HFFc6 (cell line): Measurements from ENCODE around the gene RAPGEF5. TPM values are rescaled to one million over a fixed set of nuclear protein-coding genes. Genes with fewer than 3 reads are reported as not detected.

Source experiments
- DNase-seq: peaks from one replicate; pipeline ENCODE4 v3.0.0-alpha.2; 2018
- H3K27ac Mint-ChIP-seq: 2 replicates; pipeline ENCODE4 v1.8.0; 2020; ENCODE audit warnings: mild to moderate bottlenecking, mixed read lengths
- H3K27me3 Mint-ChIP-seq: 2 replicates; pipeline ENCODE4 v1.8.0; 2021; ENCODE audit warnings: mild to moderate bottlenecking, moderate library complexity, mixed read lengths; ENCODE audit not compliant: insufficient read depth
- H3K36me3 Mint-ChIP-seq: 2 replicates; pipeline ENCODE4 v1.8.0; 2021; ENCODE audit warnings: low read depth, mixed read lengths
- H3K4me1 Mint-ChIP-seq: 2 replicates; pipeline ENCODE4 v1.8.0; 2020; ENCODE audit warnings: low read depth, mixed read lengths
- H3K4me3 Mint-ChIP-seq: 2 replicates; pipeline ENCODE4 v1.8.0; 2020; ENCODE audit warnings: mild to moderate bottlenecking, moderate library complexity, mixed read lengths
- H3K9me3 Mint-ChIP-seq: 2 replicates; pipeline ENCODE4 v1.8.0; 2020; ENCODE audit warnings: mild to moderate bottlenecking, mixed read lengths
- CTCF ChIP-seq: fragments of 200-600 bp; sonication (generic); IDR thresholded peaks from 2 replicates; pipeline ENCODE4 v1.5.0; 2021; ENCODE audit warnings: antibody characterized with exemption, mild to moderate bottlenecking
- total RNA-seq, 6 experiments: library from RNA; stranded (reverse); fragmentation: NEBNext Ultra II Directional; extraction: Animal tissue kit (Norgen Biotek cat#: 25700); gene quantifications; 2 replicates in 1 of 6; 3 replicates in 5 of 6; pipeline ENCODE4 v1.2.3, GENCODE V29; 2021

RAPGEF5 gene
- total RNA-seq, 6 experiments from 2014 or later: 0.33 to 2.4 (median 1.3) TPM

DNA sequence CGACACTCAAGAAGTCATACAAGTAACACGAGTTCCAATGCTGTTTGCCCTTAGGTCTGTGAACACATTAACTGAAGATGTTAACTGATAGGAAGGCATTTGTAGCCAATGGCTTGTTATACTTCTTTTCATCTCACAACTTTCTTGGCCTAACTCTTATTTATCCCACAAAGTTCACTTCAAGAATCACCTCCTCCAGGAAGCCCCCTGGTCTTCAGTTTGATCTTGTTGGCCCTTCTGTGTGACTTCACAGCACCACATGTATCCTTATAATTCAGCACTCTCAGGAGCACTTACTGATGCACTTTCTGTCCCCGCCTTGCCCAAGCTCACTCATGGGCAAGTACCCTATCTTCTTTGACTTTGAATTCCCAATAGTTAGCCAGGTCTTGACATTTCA, 159.6 kb downstream of the RAPGEF5 start:
- Mint-ChIP-seq H3K36me3 (no peaks in the 10 kb centered on the region), H3K4me3 (no peak overlapping the region), H3K27ac (no peak overlapping the region), H3K27me3 (peaks cover 10% of the 10 kb centered on the region), H3K4me1 (peaks cover 14% of the 10 kb centered on the region), H3K9me3 (no peaks in the 10 kb centered on the region)
- TF ChIP-seq CTCF: no peak
- no peak for DNase-seq

DNA sequence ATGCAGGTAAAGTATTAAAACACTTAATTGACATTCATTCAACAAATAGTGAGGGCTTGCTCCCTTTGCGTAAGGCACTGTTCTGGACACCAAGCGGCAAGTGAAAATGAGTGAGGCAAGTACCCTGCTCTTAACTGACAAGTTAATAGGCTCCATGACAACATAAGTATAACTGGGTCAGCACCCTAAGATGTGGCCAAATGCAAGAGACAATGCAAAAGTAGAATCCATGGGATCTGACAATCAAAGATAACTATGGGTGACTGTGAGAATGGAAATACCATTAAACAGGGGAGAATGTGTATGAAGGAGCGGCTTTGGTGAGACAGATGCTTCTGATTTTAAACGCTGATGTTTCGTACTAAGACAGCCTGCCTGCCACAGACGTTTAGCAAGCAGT, 160.5 kb downstream of the RAPGEF5 start:
- H3K27ac Mint-ChIP-seq: no peak overlapping the region
- TF ChIP-seq CTCF: no peak
- H3K27me3 Mint-ChIP-seq: peaks cover 10% of the 10 kb centered on the region
- H3K36me3 Mint-ChIP-seq: no peaks in the 10 kb centered on the region
- DNase-seq: no peak
- H3K4me1 Mint-ChIP-seq: peaks cover 14% of the 10 kb centered on the region
- H3K9me3 Mint-ChIP-seq: no peaks in the 10 kb centered on the region
- H3K4me3 Mint-ChIP-seq: no peak overlapping the region

DNA sequence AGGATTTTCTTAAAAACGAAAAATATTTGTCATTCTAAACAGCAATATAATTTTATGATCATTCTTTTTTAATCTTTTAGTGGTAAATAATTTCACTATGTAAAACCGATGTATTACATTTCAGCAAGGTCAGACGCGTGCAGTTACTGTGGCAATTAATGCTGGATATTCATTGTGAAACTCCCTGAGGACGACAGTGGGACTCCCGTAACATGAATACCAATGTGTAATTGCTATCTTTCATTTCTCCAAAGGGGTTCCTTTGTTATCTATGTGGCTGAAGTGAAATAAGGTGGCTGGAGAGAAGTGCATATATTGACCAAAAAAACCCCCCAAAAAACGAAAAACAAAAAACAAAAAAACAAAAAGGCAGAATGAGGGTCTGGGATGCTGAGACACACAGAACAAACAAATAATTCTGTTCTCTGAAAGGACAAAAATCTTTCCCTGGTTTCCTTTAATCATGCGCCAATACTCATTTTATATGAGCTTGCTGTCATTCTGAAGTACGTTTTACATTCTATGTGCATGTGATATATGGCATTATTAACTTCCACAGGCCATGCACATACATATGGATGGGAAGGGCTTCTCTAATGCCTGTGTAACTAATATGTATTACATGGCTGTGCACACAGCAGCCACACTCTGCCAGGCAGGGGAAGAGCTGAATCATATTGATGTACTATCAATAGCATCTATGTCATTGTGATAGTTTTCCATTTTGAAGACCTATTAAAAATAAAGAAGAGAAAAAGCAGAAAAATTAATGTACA, 161.4 kb downstream of the RAPGEF5 start:
- no peak overlapping the region for H3K4me3 Mint-ChIP-seq
- H3K4me1 Mint-ChIP-seq: peaks cover 14% of the 10 kb centered on the region
- H3K27ac Mint-ChIP-seq: no peak overlapping the region

GRCh38 chr7:22194658-22195273, 162.2 kb downstream of the RAPGEF5 start:
- H3K27ac Mint-ChIP-seq: no peak overlapping the region
- TF ChIP-seq CTCF: no peak
- peaks cover 14% of the 10 kb centered on the region for H3K4me1 Mint-ChIP-seq
- no peak overlapping the region for H3K4me3 Mint-ChIP-seq
- peaks cover 8% of the 10 kb centered on the region for H3K27me3 Mint-ChIP-seq
- H3K36me3 Mint-ChIP-seq: no peaks in the 10 kb centered on the region
- DNase-seq: no peak
- no peaks in the 10 kb centered on the region for H3K9me3 Mint-ChIP-seq

More for the DNA sequence above, 161.4 kb downstream of the RAPGEF5 start:
- Mint-ChIP-seq H3K27me3 (peaks cover 8% of the 10 kb centered on the region), H3K9me3 (no peaks in the 10 kb centered on the region), H3K36me3 (no peaks in the 10 kb centered on the region)
- no peak for DNase-seq
- TF ChIP-seq CTCF: no peak

- H3K27ac Mint-ChIP-seq: peak overlapping the region; percentile 34; the same call in 1 of the 2 replicates
- H3K36me3 Mint-ChIP-seq: no peaks in the 10 kb centered on the region
- peaks cover 14% of the 10 kb centered on the region for H3K4me1 Mint-ChIP-seq
These were observed 163.4 kb downstream of the RAPGEF5 start for GRCh38 chr7:22193450-22193983.

More at GRCh38 chr7:22193450-22193983, 163.4 kb downstream of the RAPGEF5 start:
- no peak for TF ChIP-seq CTCF
- DNase-seq: peak; percentile 21
- H3K9me3 Mint-ChIP-seq: no peaks in the 10 kb centered on the region
- H3K4me3 Mint-ChIP-seq: peak overlapping the region; percentile 78
- peaks cover 4% of the 10 kb centered on the region; the same call in 1 of the 2 replicates for H3K27me3 Mint-ChIP-seq
